Measurements from ENCODE around the gene SLC2A5.

- TF ChIP-seq CTCF (IDR thresholded peaks at IDR 0.05) (no peak), POLR2A (IDR thresholded peaks at IDR 0.05) (no peak), POLR2AphosphoS5 (IDR thresholded peaks at IDR 0.05; ENCODE audit: insufficient read depth in 1 of 2, low read depth in 1 of 2) (peak; percentile 67 to 85)
These were observed 2.3 kb downstream of the SLC2A5 start for GRCh38 chr1:9066945-9067807.
